GM12872 (cell line): Measurements from ENCODE around the gene SLX1B.
"Not testable (repeated sequence)": the region's sequence is repeated elsewhere in the genome, so short reads cannot be mapped to it uniquely, and the experiment has no call there.

ENCODE experiments used
- TF ChIP-seq, protein P1 (sequence below): IDR thresholded peaks from 3 replicates; pipeline ENCODE4 v1.5.1; 2011; ENCODE audit warnings: low read depth, mild to moderate bottlenecking, low read length, moderate library complexity; ENCODE audit not compliant: insufficient read depth

Gene SLX1B

GRCh38 chr16:29454269-29454668 is at the start of gene SLX1B, which contains the start of gene BOLA2:
Gene SLX1B, plus strand, starts transcription at chr16:29454533.
Gene BOLA2, minus strand, starts transcription at chr16:29454351. Its CDS starts 98 bp downstream, at chr16:29454253.
- TF ChIP-seq, protein P1, sequence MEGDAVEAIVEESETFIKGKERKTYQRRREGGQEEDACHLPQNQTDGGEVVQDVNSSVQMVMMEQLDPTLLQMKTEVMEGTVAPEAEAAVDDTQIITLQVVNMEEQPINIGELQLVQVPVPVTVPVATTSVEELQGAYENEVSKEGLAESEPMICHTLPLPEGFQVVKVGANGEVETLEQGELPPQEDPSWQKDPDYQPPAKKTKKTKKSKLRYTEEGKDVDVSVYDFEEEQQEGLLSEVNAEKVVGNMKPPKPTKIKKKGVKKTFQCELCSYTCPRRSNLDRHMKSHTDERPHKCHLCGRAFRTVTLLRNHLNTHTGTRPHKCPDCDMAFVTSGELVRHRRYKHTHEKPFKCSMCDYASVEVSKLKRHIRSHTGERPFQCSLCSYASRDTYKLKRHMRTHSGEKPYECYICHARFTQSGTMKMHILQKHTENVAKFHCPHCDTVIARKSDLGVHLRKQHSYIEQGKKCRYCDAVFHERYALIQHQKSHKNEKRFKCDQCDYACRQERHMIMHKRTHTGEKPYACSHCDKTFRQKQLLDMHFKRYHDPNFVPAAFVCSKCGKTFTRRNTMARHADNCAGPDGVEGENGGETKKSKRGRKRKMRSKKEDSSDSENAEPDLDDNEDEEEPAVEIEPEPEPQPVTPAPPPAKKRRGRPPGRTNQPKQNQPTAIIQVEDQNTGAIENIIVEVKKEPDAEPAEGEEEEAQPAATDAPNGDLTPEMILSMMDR: not testable (repeated sequence)

DNA sequence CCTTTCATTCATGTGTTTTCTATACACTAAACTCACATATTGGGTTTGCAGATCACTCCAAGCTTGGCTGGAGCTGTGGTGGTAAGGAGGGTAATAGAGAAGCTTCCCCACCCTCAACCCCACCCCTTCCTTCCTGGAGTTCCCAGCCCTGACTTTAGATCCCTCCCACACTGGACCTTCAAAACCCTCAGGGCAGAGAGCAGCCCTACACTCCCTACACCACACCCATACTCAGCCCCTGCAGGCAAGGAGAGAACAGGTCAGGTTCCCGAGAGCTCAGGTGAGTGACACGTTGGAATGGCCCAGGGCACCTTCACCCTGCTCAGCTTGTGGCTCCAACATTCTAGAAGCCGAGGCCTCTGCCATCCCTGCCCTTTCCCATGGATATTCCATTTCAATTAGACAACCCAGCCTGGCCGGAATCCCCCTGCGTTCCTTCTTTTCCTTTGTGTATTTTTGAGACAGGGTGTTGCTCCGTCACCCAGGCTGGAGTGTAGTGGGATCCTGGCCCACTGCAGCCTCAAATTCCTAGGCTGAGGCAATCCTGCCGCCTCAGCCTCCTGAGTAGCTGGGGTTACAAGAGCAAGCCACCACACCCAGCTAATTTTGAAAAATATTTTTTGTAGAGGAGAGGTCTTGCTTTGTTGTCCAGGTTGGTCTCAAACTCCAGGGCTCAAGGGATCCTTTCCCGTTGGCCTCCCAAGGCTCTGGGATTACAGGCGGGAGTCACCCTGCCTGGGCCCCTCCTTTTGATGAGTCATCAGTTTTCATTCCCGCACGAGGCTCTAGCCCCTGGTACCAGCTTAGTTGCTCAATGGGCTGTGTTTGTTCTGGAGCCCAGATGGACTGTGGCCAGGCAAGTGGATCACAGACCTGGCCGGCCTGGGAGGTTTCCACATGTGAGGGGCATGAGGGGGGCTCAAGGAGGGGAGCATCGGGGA is 5.6 kb downstream of the SLX1B start, which contains the start of gene SULT1A4:
Gene SULT1A4 (plus strand): TSS at position 208 of the 941 bp plus-strand sequence. CDS start 1,473 bp downstream, outside the sequence.
- TF ChIP-seq, protein P1: not testable (repeated sequence)

GRCh38 chr16:29506308-29506707 is 52.0 kb downstream of the SLX1B start, which contains the start of gene NPIPB12:
Gene NPIPB12, minus strand, starts transcription at chr16:29506408.
- TF ChIP-seq, protein P1: not testable (repeated sequence)
